ENCODE results near the gene KRT83. TPM values are rescaled to one million over a fixed set of nuclear protein-coding genes. Genes with fewer than 3 reads are reported as not detected.

The KRT83 gene
- total RNA-seq, 1 donor from 2014 or later = not detected

- Mint-ChIP-seq H3K27ac (ENCODE audit: unreplicated experiment) (no peak overlapping the region), H3K4me3 (ENCODE audit: unreplicated experiment) (no peak overlapping the region), H3K36me3 (ENCODE audit: low read depth, unreplicated experiment) (no peaks in the 10 kb centered on the region), H3K27me3 (ENCODE audit: unreplicated experiment) (peaks cover 7% of the 10 kb centered on the region), H3K9me3 (ENCODE audit: unreplicated experiment) (no peaks in the 10 kb centered on the region), H3K4me1 (ENCODE audit: unreplicated experiment) (peaks cover 4% of the 10 kb centered on the region)
- DNase-seq (ENCODE audit: low spot score) = no peak
- no peak for TF ChIP-seq CTCF (IDR thresholded peaks at IDR 0.05; ENCODE audit: unreplicated experiment)
These were observed 45.5 kb downstream of the KRT83 start for GRCh38 chr12:52275686-52276085.

GRCh38 chr12:52274521-52275120 lies 46.6 kb downstream of the KRT83 start, which contains the start of gene KRT86:
TSS of gene KRT86 (plus strand) at chr12:52274645. CDS start at chr12:52301917, 27,272 bp downstream.
- peaks cover 5% of the 10 kb centered on the region for H3K27me3 Mint-ChIP-seq (ENCODE audit: unreplicated experiment)
- H3K9me3 Mint-ChIP-seq (ENCODE audit: unreplicated experiment) = no peaks in the 10 kb centered on the region

GRCh38 chr12:52271158-52271557 lies 50.0 kb downstream of the KRT83 start:
- peaks cover 2% of the 10 kb centered on the region for H3K27me3 Mint-ChIP-seq (ENCODE audit: unreplicated experiment)
- TF ChIP-seq CTCF (IDR thresholded peaks at IDR 0.05; ENCODE audit: unreplicated experiment) = no peak
- no peaks in the 10 kb centered on the region for H3K36me3 Mint-ChIP-seq (ENCODE audit: low read depth, unreplicated experiment)
- no peaks in the 10 kb centered on the region for H3K4me1 Mint-ChIP-seq (ENCODE audit: unreplicated experiment)
- H3K27ac Mint-ChIP-seq (ENCODE audit: unreplicated experiment) = no peak overlapping the region
- DNase-seq (ENCODE audit: low spot score) = no peak
- no peaks in the 10 kb centered on the region for H3K9me3 Mint-ChIP-seq (ENCODE audit: unreplicated experiment)
- no peak overlapping the region for H3K4me3 Mint-ChIP-seq (ENCODE audit: unreplicated experiment)

More at GRCh38 chr12:52274521-52275120, 46.6 kb downstream of the KRT83 start, which contains the start of gene KRT86:
- TF ChIP-seq CTCF (IDR thresholded peaks at IDR 0.05; ENCODE audit: unreplicated experiment) = no peak
- Mint-ChIP-seq H3K4me3 (ENCODE audit: unreplicated experiment) (no peak within 1 kb of the TSS), H3K27ac (ENCODE audit: unreplicated experiment) (no peak within 1 kb of the TSS), H3K4me1 (ENCODE audit: unreplicated experiment) (peaks cover 4% of the 10 kb centered on the region), H3K36me3 (ENCODE audit: low read depth, unreplicated experiment) (no peaks in the 10 kb centered on the region)
- no peak for DNase-seq (ENCODE audit: low spot score)

GRCh38 chr12:52270541-52271070 lies 50.6 kb downstream of the KRT83 start:
- Mint-ChIP-seq H3K27ac (ENCODE audit: unreplicated experiment) (no peak overlapping the region), H3K4me3 (ENCODE audit: unreplicated experiment) (no peak overlapping the region), H3K4me1 (ENCODE audit: unreplicated experiment) (no peaks in the 10 kb centered on the region), H3K9me3 (ENCODE audit: unreplicated experiment) (no peaks in the 10 kb centered on the region), H3K27me3 (ENCODE audit: unreplicated experiment) (peaks cover 2% of the 10 kb centered on the region), H3K36me3 (ENCODE audit: low read depth, unreplicated experiment) (no peaks in the 10 kb centered on the region)
- DNase-seq (ENCODE audit: low spot score) = no peak
- TF ChIP-seq CTCF (IDR thresholded peaks at IDR 0.05; ENCODE audit: unreplicated experiment) = no peak

- H3K4me3 Mint-ChIP-seq (ENCODE audit: unreplicated experiment) = no peak overlapping the region
These were observed 53.0 kb downstream of the KRT83 start for GRCh38 chr12:52268212-52268611.

More at GRCh38 chr12:52268212-52268611, 53.0 kb downstream of the KRT83 start:
- TF ChIP-seq CTCF (IDR thresholded peaks at IDR 0.05; ENCODE audit: unreplicated experiment) = no peak
- no peak for DNase-seq (ENCODE audit: low spot score)
- Mint-ChIP-seq H3K27me3 (ENCODE audit: unreplicated experiment) (peaks cover 3% of the 10 kb centered on the region), H3K27ac (ENCODE audit: unreplicated experiment) (no peak overlapping the region), H3K9me3 (ENCODE audit: unreplicated experiment) (no peaks in the 10 kb centered on the region), H3K4me1 (ENCODE audit: unreplicated experiment) (no peaks in the 10 kb centered on the region), H3K36me3 (ENCODE audit: low read depth, unreplicated experiment) (no peaks in the 10 kb centered on the region)
